Stimulated activated CD4-positive, alpha-beta T cell treated with anti-CD3 and anti-CD28 coated beads, Interleukin-2, amount 100 ng/mL, for 4 hours (primary cell): ENCODE results near the gene TFDP2.
A peak's percentile ranks its signal among the peaks of the same experiment; 100 is the strongest.
"Not testable (repeated sequence)": the region's sequence is repeated elsewhere in the genome, so short reads cannot be mapped to it uniquely, and the experiment has no call there.

ENCODE experiments used
- DNase-seq: peaks from one replicate; pipeline ENCODE4 v3.0.0-alpha.2; 2020; ENCODE audit warnings: low read depth

TFDP2 gene

GRCh38 chr3:142148792-142149672 is at the start of gene TFDP2:
TFDP2 (minus strand) TSS chr3:142149544; CDS start chr3:142101749, 47,795 bp downstream.
- peak; percentile 69 for DNase-seq

- no peak for DNase-seq
Observed at GRCh38 chr3:142188846-142189245, 39.5 kb upstream of the TFDP2 start.

- DNase-seq: no peak
Observed at GRCh38 chr3:142180761-142181362, 31.5 kb upstream of the TFDP2 start.

- no peak for DNase-seq
Observed at GRCh38 chr3:142175478-142175877, 26.1 kb upstream of the TFDP2 start.

- no peak for DNase-seq
Observed at GRCh38 chr3:142174559-142174958, 25.2 kb upstream of the TFDP2 start.

GRCh38 chr3:142168514-142168913 is 19.2 kb upstream of the TFDP2 start:
- DNase-seq: no peak

- DNase-seq: no peak
Observed at GRCh38 chr3:142165194-142165593, 15.8 kb upstream of the TFDP2 start.

- DNase-seq: no peak
Observed at GRCh38 chr3:142159083-142159740, 9.9 kb upstream of the TFDP2 start.

GRCh38 chr3:142154186-142154585 is 4.8 kb upstream of the TFDP2 start:
- DNase-seq: no peak

GRCh38 chr3:142152384-142152783 is 3.0 kb upstream of the TFDP2 start:
- no peak for DNase-seq

GRCh38 chr3:142151828-142152227 is 2.5 kb upstream of the TFDP2 start:
- DNase-seq: no peak

GRCh38 chr3:142151240-142151639 is 1.9 kb upstream of the TFDP2 start:
- no peak for DNase-seq

- no peak for DNase-seq
Observed at GRCh38 chr3:142150271-142150670, 927 bp upstream of the TFDP2 start.

GRCh38 chr3:142149673-142149992 is 289 bp upstream of the TFDP2 start:
- DNase-seq: no peak

- DNase-seq: no peak
Observed at GRCh38 chr3:142148044-142148791, 1.1 kb downstream of the TFDP2 start.

- DNase-seq: not testable (repeated sequence)
Observed at GRCh38 chr3:142144587-142144986, 4.8 kb downstream of the TFDP2 start.

- DNase-seq: not testable (repeated sequence)
Observed at GRCh38 chr3:142140608-142141285, 8.6 kb downstream of the TFDP2 start.

GRCh38 chr3:142137089-142137488 is 12.3 kb downstream of the TFDP2 start:
- not testable (repeated sequence) for DNase-seq

- no peak for DNase-seq
Observed at GRCh38 chr3:142134799-142135325, 14.5 kb downstream of the TFDP2 start.

- no peak for DNase-seq
Observed at GRCh38 chr3:142129516-142130171, 19.7 kb downstream of the TFDP2 start.
